HG03439 (cell line): ENCODE data around the gene CEP104.
"Not testable (repeated sequence)": the region's sequence is repeated elsewhere in the genome, so short reads cannot be mapped to it uniquely, and the experiment has no call there.

ENCODE experiments used
- ATAC-seq: cut with Tn5 transposase; IDR thresholded peaks from one replicate; pipeline ENCODE4 v1.9.1; 2021; ENCODE audit warnings: mild to moderate bottlenecking, moderate library complexity; ENCODE audit not compliant: unreplicated experiment

The CEP104 gene

GRCh38 chr1:3828391-3828790, 28.6 kb downstream of the CEP104 start:
- no peak for ATAC-seq

- ATAC-seq = no peak
Measured at GRCh38 chr1:3827813-3828307, 29.2 kb downstream of the CEP104 start.

GRCh38 chr1:3825356-3825755, 31.7 kb downstream of the CEP104 start:
- no peak for ATAC-seq

- ATAC-seq = no peak
Measured at GRCh38 chr1:3824650-3825049, 32.4 kb downstream of the CEP104 start.

GRCh38 chr1:3822421-3822820, 34.6 kb downstream of the CEP104 start:
- no peak for ATAC-seq

GRCh38 chr1:3821908-3822307, 35.1 kb downstream of the CEP104 start:
- no peak for ATAC-seq

- ATAC-seq = no peak
Measured at GRCh38 chr1:3821447-3821846, 35.6 kb downstream of the CEP104 start.

- no peak for ATAC-seq
Measured at GRCh38 chr1:3821004-3821403, 36.0 kb downstream of the CEP104 start.

GRCh38 chr1:3820316-3820715, 36.7 kb downstream of the CEP104 start:
- no peak for ATAC-seq

GRCh38 chr1:3819771-3820200, 37.2 kb downstream of the CEP104 start:
- no peak for ATAC-seq

GRCh38 chr1:3817821-3818597, 39.0 kb downstream of the CEP104 start:
- ATAC-seq = no peak

- ATAC-seq = no peak
Measured at GRCh38 chr1:3817138-3817740, 39.8 kb downstream of the CEP104 start.

GRCh38 chr1:3816331-3817137, 40.5 kb downstream of the CEP104 start:
- no peak for ATAC-seq

GRCh38 chr1:3814771-3815561, 42.0 kb downstream of the CEP104 start:
- ATAC-seq = no peak

- ATAC-seq = no peak
Measured at GRCh38 chr1:3814065-3814464, 42.9 kb downstream of the CEP104 start.

GRCh38 chr1:3811595-3811911, 45.5 kb downstream of the CEP104 start:
- ATAC-seq = no peak

GRCh38 chr1:3810149-3810761, 46.8 kb downstream of the CEP104 start:
- ATAC-seq = not testable (repeated sequence)

GRCh38 chr1:3809680-3810079, 47.3 kb downstream of the CEP104 start:
- ATAC-seq = no peak

- no peak for ATAC-seq
Measured at GRCh38 chr1:3807769-3808168, 49.2 kb downstream of the CEP104 start.

- ATAC-seq = no peak
Measured at GRCh38 chr1:3805038-3805437, 52.0 kb downstream of the CEP104 start.

GRCh38 chr1:3804627-3804944, 52.4 kb downstream of the CEP104 start:
- ATAC-seq = not testable (repeated sequence)
